Pulmonary artery endothelial cell (primary cell): ENCODE results near the gene SLC30A7. TPM values are rescaled to one million over a fixed set of nuclear protein-coding genes. Genes with fewer than 3 reads are reported as not detected.
"Not testable (repeated sequence)": the region's sequence is repeated elsewhere in the genome, so short reads cannot be mapped to it uniquely, and the experiment has no call there.

ENCODE experiments used
- DNase-seq: peaks from one replicate; pipeline ENCODE4 v3.0.0-alpha.2; 2011; ENCODE audit warnings: low read depth, low spot score
- total RNA-seq: library from RNA; depleted of rRNA; stranded (reverse); fragments of >200 nt; gene quantifications from 2 replicates; pipeline ENCODE4 v1.2.3, GENCODE V29; 2014

Gene SLC30A7
- total RNA-seq, 1 donor from 2014 or later, result 42.9 TPM

DNA sequence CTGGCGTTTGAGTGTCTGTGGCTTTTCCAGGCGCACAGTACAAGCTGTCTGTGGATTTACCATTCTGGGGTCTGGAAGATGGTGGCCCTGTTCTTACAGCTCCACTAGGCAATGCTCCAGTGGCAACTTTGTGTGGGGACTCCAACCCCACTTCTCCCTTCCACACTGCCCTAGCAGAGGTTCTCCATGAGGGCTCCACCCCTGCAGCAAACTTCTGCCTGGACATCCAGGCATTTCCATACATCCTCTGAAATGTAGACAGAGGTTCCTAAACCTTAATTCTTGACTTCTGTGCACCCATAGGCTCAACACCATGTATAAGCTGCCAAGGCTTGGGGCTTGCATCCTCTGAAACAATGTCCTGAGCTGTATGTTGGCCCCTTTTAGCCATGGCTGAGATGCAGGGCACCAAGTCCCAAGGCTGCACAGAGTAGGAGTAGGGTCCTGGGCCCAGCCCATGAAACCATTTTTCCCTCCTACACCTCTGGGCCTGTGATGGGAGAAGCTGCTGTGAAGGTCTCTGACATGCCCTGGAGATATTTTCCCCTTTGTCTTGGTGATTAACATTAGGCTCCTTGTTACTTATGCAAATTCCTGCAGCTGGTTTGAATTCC lies 5.9 kb upstream of the SLC30A7 start:
- DNase-seq, result not testable (repeated sequence)

- DNase-seq, result no peak
These were observed 4.5 kb upstream of the SLC30A7 start for GRCh38 chr1:100891380-100891779.

DNA sequence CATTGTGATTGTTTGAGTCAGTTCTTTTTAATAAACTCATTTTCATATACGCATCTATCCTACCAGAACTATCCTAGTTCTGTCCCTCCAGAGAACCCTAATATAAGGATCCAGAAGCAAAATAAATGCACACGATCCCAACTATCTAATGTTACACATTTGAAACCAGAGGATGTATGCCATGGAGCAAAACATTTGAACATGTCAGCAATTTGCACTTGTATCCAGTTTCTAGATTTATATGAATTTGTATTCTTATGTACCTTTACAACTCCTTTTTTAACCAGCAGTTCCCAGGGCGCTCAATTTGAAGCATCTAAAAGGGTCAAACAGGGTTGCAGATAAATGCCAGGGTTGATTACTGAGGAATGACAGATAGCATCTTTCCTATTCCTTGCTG lies 3.3 kb upstream of the SLC30A7 start:
- DNase-seq, result no peak

DNA sequence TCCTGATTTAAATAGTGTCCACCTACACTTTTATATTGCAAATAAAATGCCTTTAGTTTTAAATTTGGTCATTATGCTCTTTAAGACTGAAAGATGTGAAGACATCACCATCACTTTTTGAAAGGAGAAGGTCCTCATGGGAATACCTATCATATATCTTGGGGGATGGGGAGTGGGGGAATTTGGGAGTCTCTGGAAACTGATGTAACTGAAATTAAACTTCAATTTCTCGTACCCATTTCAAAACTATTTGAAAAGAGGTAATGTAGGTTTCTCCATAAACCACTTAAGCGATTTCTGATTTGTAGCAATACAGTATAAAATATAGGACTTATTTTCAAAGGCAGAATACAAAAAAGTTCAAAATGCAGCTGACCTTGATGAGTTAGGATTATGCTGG lies 2.2 kb upstream of the SLC30A7 start:
- no peak for DNase-seq

- peak; percentile 48 for DNase-seq
These were observed 1.0 kb upstream of the SLC30A7 start, which contains the start of gene EXTL2 for GRCh38 chr1:100894603-100895539. TSS of gene EXTL2 (minus strand) at chr1:100894842. CDS start at chr1:100888757, 6,085 bp downstream.

GRCh38 chr1:100896481-100896982 lies 642 bp downstream of the SLC30A7 start:
- DNase-seq, result no peak

DNA sequence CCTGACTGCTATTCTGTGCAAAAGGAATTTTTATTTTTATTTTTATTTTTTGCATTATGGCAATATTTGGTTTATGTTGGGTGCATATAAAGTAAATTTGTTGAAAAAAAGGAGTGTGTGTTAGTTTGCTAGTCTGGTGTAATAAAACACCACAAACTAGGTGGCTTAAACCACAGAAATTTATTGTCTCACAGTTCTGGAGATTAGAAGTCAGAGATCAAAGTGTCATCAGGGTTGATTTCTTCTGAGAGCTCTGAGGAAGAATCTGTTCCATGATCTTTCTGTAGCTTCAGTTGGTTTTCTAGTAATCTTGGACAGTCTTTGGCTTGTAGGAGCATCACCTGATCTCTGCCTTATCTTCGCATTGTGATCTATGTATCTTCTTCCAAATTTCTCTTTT lies 6.5 kb downstream of the SLC30A7 start:
- DNase-seq, result no peak

DNA sequence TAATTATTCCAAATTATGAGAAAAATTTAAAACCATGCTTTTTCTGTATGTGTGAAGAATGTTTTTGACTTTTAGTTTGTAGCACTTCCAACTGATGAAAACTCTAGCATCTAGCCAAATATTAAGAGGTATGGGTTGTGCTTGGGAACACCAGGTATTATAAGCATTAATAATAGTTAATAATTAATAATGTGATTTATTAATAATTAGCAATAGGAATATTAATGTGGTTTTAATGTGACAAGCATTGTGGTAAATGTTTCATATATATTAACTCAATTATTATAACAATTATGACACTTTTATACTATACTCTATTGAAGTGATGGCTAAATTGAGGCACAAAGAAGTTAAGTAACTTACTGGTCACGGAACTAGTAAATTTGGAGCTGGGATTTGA lies 7.9 kb downstream of the SLC30A7 start:
- DNase-seq, result no peak

DNA sequence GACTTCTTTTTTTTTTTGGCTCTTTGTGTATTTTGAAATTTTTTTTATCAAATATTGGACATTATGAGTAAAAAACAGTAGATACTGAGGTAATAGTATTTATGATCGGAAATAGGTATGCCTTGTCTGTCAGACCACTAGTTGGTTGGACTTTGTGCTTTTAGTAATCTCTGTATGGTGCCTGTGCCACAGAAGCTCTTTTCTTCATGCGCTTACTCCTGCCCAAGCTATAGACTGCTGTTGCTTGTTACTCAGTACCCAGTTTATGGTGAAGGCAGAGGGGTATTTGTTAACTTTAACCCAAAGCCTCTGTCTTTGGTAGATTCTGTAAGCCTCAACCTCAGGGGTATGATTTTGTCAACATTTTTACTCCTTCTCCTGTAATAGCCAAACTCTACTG lies 8.6 kb downstream of the SLC30A7 start:
- DNase-seq, result no peak

GRCh38 chr1:100905181-100905580 lies 9.3 kb downstream of the SLC30A7 start:
- no peak for DNase-seq

DNA sequence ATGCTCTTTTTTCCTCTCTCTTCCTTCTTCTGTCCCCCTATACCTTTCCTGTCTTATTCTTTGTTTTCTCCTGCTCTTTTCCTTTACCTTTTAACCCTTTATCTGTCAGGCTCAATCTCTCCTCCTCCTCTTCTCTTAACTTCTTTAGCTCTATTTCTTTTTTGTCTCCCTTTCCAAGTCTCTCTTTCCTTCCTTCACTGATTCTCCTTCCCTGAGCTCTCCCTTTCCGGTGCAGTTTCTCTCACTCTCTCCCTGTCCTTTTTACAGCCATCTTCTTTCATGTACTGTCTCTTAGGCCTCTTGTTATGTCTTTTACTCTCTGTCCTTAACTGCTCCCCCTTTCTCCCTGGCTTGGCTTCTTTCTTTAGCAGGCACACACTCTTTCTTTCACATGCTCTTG lies 12.0 kb downstream of the SLC30A7 start:
- DNase-seq, result no peak

GRCh38 chr1:100909018-100909417 lies 13.1 kb downstream of the SLC30A7 start:
- no peak for DNase-seq

DNA sequence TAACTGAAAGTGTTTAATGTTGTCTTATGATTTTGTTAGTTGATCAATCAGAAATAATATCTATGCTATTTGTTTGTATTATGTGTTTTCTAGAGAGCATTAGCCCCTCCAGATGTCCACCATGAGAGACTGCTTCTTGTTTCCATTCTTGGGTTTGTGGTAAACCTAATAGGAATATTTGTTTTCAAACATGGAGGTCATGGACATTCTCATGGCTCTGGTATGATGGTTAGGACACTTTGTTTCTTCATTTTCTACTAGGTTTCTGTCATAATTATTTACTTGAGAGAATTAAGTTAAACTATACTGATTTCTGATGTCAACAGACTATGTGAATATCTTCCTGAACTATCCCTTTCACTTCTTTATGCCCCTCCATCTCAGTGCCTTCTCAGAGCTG lies 16.1 kb downstream of the SLC30A7 start:
- no peak for DNase-seq

GRCh38 chr1:100921110-100921706 lies 25.3 kb downstream of the SLC30A7 start:
- DNase-seq, result no peak

GRCh38 chr1:100924212-100924611 lies 28.3 kb downstream of the SLC30A7 start:
- DNase-seq, result no peak

GRCh38 chr1:100924991-100925390 lies 29.1 kb downstream of the SLC30A7 start:
- no peak for DNase-seq

DNA sequence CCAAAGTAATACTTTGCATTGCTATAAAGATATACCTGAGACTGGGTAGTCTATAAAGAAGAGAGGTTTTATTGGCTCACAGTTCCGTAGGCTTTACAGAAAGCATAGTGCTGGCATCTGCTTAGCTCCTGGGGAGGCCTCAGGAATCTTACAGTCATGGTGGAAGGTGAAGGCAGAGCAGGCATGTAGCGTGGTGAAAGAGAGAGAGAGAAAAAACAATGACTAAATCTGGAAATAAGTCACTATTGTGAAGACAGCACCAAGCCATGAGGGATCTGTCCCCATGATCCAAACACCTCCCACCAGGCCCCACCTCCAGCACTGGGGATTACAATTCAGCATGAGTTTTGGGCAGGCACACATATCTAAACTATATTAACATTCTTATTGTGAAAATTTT lies 30.4 kb downstream of the SLC30A7 start:
- DNase-seq, result no peak

DNA sequence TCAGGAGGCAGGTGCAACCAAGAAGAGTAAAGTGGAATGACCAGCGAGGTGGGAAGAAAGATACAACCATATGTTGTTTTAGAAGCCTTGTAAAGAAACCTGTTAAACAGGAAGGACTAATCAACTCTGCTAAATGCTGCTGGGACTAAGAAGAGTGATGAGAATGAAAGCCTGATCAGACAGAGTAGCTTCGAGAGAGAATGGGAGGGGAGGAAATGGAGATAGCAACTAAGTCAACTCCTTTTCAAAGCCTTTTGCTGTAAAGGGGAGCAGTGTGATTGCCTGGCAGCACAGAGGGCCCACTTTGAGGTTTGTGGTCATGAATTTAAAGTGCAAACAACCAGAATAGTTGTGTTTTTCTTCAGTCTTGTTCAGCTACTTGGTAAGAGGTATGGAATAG lies 31.4 kb downstream of the SLC30A7 start:
- DNase-seq, result no peak

DNA sequence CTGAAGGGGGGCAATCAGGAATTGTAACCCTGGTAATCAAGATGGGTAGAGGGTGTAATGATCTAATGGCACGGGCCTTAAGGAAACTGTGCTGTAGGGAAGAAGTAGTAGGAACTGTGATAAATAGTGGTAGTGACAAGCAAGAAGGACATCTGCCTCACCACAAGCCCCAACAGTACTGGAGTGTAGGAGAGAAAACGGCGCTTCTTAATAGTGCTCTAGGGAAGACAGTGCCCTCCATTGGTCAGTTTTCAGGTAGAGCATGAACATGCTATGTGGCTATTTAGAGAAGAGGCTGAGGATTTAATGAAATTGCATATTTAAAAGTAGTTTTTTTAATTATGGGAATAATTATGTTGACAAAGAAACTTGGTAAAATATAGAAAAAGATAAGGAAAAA lies 32.2 kb downstream of the SLC30A7 start:
- no peak for DNase-seq

GRCh38 chr1:100930494-100930893 lies 34.6 kb downstream of the SLC30A7 start:
- DNase-seq, result no peak

- no peak for DNase-seq
These were observed 35.8 kb downstream of the SLC30A7 start for GRCh38 chr1:100931716-100932115.

DNA sequence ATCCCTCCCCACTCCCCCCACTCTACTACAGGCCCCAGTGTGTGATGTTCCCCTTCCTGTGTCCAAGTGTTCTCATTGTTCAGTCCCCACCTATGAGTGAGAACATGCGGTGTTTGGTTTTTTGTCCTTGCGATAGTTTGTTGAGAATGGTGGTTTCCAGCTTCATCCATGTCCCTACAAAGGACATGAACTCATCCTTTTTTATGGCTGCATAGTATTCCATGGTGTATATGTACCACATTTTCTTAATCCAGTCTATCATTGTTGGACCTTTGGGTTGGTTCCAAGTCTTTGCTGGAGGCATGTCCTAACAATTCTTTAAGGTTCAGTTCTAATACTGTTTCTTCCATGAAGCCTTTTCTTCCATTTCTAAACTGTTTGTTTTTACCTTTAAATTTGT lies 37.7 kb downstream of the SLC30A7 start:
- DNase-seq, result not testable (repeated sequence)
